Right renal cortex interstitium (tissue), 3 donors: ENCODE results near the gene THOP1. TPM values are rescaled to one million over a fixed set of nuclear protein-coding genes. Genes with fewer than 3 reads are reported as not detected.
A peak's percentile ranks its signal among the peaks of the same experiment; 100 is the strongest.

Source experiments
- DNase-seq, 3 donors: peaks; one replicate each; pipeline ENCODE4 v3.0.0-alpha.2; 2013; ENCODE audit warnings: low read depth in 3 of 3, low spot score in 2 of 3
- polyA plus RNA-seq, 3 donors: library from polyadenylated mRNA; unstranded; fragments of 120-200 nt; gene quantifications; one replicate each; pipeline ENCODE4 v1.2.1, GENCODE V29; 2013; ENCODE audit not compliant: insufficient read length in 3 of 3

THOP1 gene
- 10 to 100 TPM; 37.8 to 48.9 (median 41.8) TPM for polyA plus RNA-seq

DNA sequence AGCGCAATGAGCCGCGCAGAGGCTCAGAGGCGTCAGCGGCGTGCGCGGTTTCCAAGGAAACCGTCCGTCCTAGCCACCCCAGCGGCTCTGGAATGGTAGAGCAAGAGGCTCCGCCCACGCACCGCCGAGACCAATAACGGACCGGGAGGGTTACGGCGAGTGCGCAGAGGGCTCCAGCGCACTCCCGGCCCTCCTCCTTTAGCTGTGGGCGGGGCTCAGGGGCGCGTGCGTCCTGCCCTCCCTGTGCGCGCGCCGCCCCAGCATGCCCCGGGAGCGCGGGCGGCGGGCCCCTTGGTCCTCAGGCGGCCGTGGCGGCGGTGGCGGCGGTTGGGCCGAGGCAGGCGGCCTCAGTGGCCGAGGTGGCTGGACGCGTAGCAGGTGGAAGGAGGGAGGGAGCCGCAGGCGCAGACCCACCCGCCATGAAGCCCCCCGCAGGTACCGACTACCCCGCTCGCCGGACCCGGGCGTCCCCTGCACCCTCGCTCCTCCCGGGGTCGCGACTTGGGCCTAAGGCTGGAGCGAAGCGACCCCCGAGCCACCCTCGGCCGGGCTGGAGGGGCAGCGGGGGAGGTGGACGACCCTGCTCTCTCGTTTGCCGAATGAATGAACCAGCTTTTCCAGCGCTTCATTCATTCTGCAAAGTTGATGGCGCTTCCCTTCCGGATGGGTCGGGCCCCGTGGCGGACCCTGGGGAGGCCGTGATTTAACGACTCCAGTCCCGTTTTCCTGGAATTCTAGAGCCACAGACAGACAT is at the start of gene THOP1:
TSS of gene THOP1 (plus strand) at position 260 of the 754 bp plus-strand sequence. CDS start at position 420, 160 bp downstream.
- DNase-seq = peak; percentile 95 to 98 (median 97)

DNA sequence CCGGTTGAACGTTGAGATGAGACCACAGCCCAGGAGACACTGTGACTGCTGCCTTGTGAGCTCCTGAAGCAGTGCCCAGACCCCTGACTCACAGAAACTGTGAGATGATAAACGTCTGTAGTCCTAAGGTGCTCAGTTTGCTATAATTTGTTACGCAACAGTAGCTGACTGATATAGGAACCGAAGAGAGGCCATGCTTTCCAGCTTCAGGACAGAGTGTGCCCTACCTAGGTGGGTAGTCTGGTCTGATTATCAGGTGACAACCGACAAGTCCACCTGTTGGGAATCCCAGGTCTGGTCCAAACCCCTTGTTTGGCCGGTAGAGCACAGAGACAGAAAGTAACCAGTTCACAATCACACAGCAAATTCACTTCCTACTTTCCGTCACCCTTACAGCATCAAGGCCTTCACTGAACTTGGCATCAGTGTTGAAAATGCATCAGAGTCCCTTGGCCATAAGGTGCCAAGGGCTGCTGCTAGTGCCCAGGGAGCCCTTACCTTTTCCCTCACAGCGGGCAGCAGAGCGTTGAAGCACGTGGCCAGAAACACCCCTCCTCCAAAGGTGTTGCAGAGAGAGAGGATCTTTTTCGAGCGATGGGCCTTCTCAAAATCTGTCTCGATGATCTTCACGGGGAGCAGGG is 48.6 kb upstream of the THOP1 start:
- DNase-seq = no peak

- DNase-seq = peak; percentile 92 to 97 (median 95)
Measured at GRCh38 chr19:2739602-2740313, 45.5 kb upstream of the THOP1 start, which contains the start of gene SLC39A3. SLC39A3 (minus strand) TSS chr19:2740017; CDS start chr19:2737257, 2,760 bp downstream.

GRCh38 chr19:2740314-2740656 is 45.0 kb upstream of the THOP1 start:
- no peak for DNase-seq

DNA sequence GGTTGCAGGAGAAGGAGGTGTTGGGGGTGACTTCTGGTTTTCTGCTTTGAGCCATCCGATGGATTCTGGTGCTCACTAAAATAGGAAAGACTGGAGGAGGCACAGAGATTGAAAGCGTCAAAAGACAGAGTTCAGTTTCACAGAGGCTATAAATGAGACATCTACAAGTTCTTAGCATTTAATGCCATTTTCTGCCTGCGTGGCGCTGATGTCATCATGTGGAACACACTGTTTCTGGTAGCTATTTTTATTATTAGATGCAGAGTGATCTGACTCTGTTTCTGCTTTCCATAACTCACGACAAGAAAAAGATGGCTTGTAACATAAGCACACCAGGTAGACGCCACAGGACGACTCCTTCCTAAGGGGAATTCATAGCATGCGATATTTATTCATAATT is 42.2 kb upstream of the THOP1 start:
- no peak for DNase-seq

DNA sequence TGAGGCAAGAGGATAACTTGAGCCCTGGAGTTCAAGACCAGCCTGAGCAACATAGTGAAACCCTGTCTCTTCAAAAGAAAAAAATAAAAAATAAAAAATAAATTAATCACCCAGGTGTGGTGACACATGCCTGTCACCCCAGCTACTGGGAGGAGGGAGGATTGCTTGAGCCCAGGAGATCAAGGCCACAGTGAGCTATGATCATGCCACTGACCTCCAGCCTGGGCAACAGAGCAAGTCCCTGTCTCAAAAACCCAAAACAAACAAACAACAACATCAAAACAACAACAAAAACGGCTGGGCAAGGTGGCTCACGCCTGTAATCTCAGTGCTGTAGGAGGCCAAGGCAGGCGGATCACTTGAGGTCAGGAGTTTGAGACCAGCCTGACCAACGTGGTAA is 41.2 kb upstream of the THOP1 start:
- no peak for DNase-seq

- no peak for DNase-seq
Measured at GRCh38 chr19:2747349-2747748, 38.0 kb upstream of the THOP1 start.

GRCh38 chr19:2750808-2751437 is 34.4 kb upstream of the THOP1 start:
- no peak for DNase-seq

DNA sequence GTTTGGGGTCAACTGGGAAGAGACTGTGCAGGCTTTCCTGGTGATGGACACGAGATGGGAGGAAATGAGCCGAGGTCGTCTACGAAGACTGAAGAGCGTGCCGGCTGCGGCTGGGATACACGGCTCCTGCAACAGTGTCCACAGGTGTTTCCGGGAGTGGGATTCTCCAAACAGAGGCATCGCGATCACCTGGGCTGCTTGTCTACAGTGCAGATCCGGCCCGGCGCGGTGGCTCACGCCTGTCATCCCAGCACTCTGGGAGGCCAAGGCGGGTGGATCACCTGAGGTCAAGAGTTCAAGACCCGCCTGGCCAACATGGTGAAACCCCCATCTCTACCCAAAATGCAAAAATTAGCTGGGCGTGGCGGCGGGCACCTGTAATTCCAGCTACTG is 33.9 kb upstream of the THOP1 start:
- no peak for DNase-seq

DNA sequence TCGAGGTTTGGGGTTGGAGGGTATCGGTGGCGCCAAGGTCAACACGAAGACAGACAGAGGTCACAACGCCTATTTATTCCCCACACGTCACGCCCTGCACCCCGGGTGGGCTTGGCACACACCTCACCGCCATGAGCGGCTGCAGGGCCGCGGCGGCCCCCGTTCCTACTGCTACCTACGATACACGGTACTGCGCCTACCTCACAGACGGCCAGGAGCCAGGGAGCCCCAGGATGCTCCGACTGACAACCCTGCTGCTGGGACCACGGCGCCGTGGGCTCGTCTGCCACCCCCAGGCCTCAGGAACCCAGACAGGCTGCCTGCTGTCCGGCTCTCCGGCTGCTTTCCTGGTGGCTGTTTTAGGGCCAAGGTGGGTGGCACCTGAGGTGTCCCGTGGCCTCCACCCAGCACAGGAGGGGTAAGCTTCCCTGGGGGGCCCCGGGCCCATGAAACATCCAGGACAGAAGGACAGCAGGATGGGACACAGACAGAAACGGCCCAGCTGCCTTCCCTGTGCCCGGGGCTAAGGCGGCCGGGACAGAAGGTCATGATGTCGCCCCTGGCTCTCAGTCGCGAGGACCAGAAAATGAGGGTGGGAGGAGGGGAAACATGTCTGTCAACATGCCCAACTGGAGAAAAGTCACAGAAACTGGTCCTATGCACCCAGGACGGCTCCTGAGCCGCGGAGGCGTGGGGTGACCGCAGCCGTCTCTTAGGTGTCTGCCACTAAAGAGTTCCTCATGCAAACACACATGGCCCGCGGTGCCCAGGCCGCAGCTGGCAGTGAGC is 30.4 kb upstream of the THOP1 start:
- no peak for DNase-seq

GRCh38 chr19:2755448-2755705 is 29.9 kb upstream of the THOP1 start:
- DNase-seq = no peak

DNA sequence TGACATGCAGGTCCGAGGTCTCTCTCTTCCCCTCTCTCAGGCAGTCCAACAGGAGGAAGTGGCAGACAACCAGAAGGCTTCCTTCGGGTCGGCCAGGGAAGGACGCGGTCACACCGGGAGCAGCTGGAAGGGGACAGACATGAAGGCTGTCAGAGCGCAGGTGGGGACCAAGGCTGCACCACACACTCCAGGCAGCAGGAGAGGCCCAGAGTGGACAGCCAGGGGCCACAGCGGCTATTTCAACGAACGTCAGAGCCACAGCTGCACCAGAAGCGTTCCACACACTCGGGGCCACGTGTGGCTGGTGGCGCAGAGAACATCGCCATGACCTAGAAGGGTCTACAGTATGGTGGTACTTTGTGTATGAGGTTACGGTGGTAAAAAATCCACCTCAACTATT is 29.5 kb upstream of the THOP1 start:
- no peak for DNase-seq

- DNase-seq = no peak
Measured at GRCh38 chr19:2756477-2756876, 28.8 kb upstream of the THOP1 start.

- no peak for DNase-seq
Measured at GRCh38 chr19:2756921-2757881, 28.1 kb upstream of the THOP1 start.

- no peak for DNase-seq
Measured at GRCh38 chr19:2758601-2759313, 26.5 kb upstream of the THOP1 start.

- no peak for DNase-seq
Measured at GRCh38 chr19:2759362-2759761, 25.9 kb upstream of the THOP1 start.

DNA sequence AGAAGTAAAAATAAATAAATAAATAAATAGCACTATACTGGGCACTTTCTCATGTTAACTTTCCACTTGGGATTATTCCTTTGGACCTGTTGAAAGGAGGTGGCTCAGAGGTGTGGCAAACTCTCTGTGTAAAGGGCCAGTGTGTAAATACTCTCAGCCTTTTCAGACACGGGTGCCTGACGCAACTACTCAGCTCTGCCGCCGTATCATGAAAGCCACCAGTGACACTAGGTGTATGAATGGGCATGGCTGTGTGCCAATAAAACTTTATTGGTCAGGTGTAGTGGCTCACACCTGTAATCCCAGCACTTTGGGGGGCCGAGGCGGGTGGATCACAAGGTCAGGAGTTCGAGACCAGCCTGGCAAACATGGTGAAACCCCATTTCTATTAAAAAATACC is 25.3 kb upstream of the THOP1 start:
- DNase-seq = no peak

GRCh38 chr19:2761309-2761677 is 24.0 kb upstream of the THOP1 start:
- no peak for DNase-seq
